GM18517 (cell line): Measurements from ENCODE around the gene TTPAL.

Experiments used
- ATAC-seq: cut with Tn5 transposase; IDR thresholded peaks from one replicate; pipeline ENCODE4 v1.9.1; 2021; ENCODE audit warnings: mild to moderate bottlenecking, moderate library complexity; ENCODE audit not compliant: unreplicated experiment

TTPAL gene

GRCh38 chr20:44475694-44476560 is at the start of gene TTPAL:
TSS of gene TTPAL (plus strand) at chr20:44475874. CDS start at chr20:44480000, 4,126 bp downstream.
- peak; percentile 88 for ATAC-seq

GRCh38 chr20:44425923-44426322 is 49.8 kb upstream of the TTPAL start:
- no peak for ATAC-seq

- no peak for ATAC-seq
Measured at GRCh38 chr20:44426879-44427790, 48.5 kb upstream of the TTPAL start.

- ATAC-seq = no peak
Measured at GRCh38 chr20:44427804-44428173, 47.9 kb upstream of the TTPAL start.

- ATAC-seq = no peak
Measured at GRCh38 chr20:44428174-44429016, 47.3 kb upstream of the TTPAL start.

- no peak for ATAC-seq
Measured at GRCh38 chr20:44429017-44429339, 46.7 kb upstream of the TTPAL start.

GRCh38 chr20:44429419-44430269 is 46.0 kb upstream of the TTPAL start:
- no peak for ATAC-seq

GRCh38 chr20:44430270-44431065 is 45.2 kb upstream of the TTPAL start:
- no peak for ATAC-seq

- no peak for ATAC-seq
Measured at GRCh38 chr20:44431118-44431501, 44.6 kb upstream of the TTPAL start.

- ATAC-seq = no peak
Measured at GRCh38 chr20:44431502-44432234, 44.0 kb upstream of the TTPAL start.

GRCh38 chr20:44432618-44433577 is 42.8 kb upstream of the TTPAL start:
- no peak for ATAC-seq

GRCh38 chr20:44433751-44434538 is 41.7 kb upstream of the TTPAL start:
- ATAC-seq = no peak

- no peak for ATAC-seq
Measured at GRCh38 chr20:44435630-44436335, 39.9 kb upstream of the TTPAL start.

- ATAC-seq = no peak
Measured at GRCh38 chr20:44436393-44436792, 39.3 kb upstream of the TTPAL start.

GRCh38 chr20:44437497-44437896 is 38.2 kb upstream of the TTPAL start:
- no peak for ATAC-seq

GRCh38 chr20:44438782-44439181 is 36.9 kb upstream of the TTPAL start:
- no peak for ATAC-seq
